Measurements from ENCODE around the gene GDI1. TPM values are rescaled to one million over a fixed set of nuclear protein-coding genes. Genes with fewer than 3 reads are reported as not detected.
A peak's percentile ranks its signal among the peaks of the same experiment; 100 is the strongest.
"Not testable (repeated sequence)": the region's sequence is repeated elsewhere in the genome, so short reads cannot be mapped to it uniquely, and the experiment has no call there.

The GDI1 gene
- 10 to 100 TPM; 66.3 to 68.4 TPM for total RNA-seq

DNA sequence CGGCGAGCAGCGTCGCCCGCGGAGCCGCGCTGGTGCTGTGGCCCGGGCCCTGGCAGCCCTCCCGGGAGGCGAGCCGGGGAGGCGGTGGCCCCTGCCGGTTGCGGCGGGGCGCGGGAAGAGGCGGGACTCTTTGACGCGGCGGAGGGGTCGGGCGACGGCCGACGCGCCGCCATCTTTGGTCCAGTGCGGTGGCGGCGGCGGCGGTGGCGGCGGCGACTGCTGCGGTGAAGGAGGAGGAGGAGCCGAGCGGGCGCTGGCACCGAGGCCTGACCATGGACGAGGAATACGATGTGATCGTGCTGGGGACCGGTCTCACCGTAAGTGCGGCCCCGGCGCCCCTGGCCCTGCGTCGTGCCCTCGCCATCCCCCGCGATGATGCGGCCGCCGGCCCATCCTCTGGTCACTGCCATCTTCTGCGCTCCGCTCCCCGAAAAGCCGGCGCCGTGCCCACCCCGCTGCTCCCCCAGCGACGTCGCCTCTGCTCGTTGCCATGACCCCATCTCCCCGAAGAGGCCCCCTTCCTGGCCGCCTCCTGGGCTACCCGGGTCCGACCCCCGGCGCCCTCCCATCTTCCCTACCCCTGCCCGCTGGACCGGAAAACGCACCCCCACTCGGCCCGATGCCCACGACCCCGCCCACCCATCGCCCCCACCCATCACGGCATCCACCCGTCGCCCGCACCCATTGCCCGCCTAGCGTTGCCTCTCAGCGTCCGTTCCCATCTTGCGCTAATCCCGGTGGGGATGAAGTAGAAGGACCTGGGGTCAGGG is at the start of gene GDI1:
GDI1 (plus strand) TSS at position 172 of the 770 bp plus-strand sequence; CDS start at position 273, 101 bp downstream.
- peak within 1 kb of the TSS; percentile 90 for H3K27ac Mint-ChIP-seq
- H3K27me3 Mint-ChIP-seq: no peaks in the 10 kb centered on the region
- no peaks in the 10 kb centered on the region for H3K9me3 Mint-ChIP-seq
- H3K36me3 Mint-ChIP-seq: peaks cover 5% of the 10 kb centered on the region
- peak within 1 kb of the TSS; percentile 86 for H3K4me3 Mint-ChIP-seq
- peaks cover 18% of the 10 kb centered on the region for H3K4me1 Mint-ChIP-seq
- peak; percentile 58 for DNase-seq

DNA sequence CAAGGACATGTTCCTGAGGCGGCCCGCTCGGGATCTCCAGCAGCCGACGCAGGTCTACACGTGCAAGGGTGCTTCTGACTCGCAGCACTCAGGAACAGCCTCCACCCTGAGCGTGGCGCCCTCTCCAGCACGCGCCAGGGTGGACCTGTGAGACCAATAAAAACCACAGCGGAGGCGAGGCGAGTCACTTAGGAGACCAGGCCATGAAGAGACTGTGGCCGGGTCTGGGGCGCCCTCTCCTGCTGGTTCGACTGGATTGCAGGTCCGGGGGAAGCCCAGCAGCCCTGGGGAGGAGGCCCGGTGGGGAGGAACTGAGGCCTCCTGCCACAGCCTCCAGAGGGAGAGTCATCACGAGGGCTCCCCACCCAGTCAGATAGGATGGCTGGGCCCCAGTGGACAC is 48.9 kb upstream of the GDI1 start:
- not testable (repeated sequence) for H3K4me3 Mint-ChIP-seq, H3K4me1 Mint-ChIP-seq, H3K9me3 Mint-ChIP-seq, H3K27me3 Mint-ChIP-seq, H3K36me3 Mint-ChIP-seq, H3K27ac Mint-ChIP-seq, DNase-seq

DNA sequence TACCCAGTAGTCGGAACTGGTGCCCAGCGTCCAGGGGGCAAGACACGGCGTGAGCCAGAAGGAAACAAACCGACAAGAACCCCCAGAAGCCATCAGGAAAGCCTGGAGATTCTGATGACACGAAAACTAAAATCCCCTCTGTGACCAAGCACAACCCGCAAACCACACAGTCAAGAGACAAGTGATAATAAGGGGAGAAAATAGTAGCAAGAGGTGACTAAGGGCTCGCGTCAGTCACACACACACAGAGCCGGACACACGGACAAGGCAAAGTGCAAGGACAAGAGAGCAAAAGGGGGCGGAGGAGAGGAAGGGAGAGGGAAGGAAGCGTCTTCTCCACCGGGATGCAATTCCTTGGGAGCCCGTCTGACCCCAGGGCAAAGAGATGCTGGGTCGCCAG is 48.3 kb upstream of the GDI1 start:
- not testable (repeated sequence) for DNase-seq, H3K4me1 Mint-ChIP-seq, H3K27me3 Mint-ChIP-seq, H3K4me3 Mint-ChIP-seq, H3K36me3 Mint-ChIP-seq, H3K27ac Mint-ChIP-seq, H3K9me3 Mint-ChIP-seq

DNA sequence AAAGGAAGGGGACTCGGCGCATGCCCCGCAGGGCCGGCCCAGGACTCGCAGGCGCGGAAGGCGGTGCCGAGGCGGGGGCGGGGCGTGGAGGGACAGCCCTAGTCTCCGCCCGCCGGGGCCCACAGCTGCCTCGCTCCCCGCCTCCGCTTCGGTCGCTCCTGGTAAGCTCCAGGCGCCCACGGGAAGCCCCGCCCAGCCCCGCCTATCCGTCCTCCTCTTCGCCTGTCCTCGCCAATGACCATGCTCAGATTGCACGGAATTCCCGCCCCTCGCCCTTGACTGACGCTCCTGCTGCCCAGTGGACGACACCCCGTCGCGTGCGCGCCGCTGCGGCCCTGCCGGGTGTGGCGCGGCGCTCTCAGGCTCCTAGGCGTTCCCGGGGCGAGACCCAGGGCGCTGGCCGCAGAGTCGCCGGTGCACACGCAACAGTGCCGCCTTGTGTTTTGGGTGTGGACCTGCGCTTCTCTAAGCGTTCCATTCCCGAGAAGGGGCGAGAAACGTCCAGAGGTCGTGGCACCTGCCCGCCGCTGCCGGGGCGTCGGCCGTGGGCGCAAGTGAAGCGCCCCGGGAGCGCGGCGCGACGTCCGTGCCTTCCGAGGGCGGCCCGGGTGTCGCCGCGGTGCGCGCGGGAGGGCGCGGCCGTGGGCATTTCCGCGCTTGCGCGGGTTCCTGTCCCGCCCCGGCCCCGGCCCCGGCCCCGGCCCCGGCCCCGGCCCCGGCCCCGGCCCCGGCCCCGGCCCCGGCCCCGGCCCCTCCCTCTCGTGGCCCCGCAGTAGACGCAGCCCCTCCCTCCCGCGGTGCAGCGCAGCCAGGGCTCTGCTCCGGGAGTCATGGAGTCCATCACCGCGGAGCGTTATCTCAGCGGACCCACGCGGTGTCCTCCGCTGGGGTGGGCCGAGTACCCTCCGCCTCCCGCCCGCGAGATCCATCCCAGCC is 46.9 kb upstream of the GDI1 start:
- DNase-seq, H3K4me3 Mint-ChIP-seq, H3K4me1 Mint-ChIP-seq, H3K27me3 Mint-ChIP-seq, H3K27ac Mint-ChIP-seq, H3K36me3 Mint-ChIP-seq, H3K9me3 Mint-ChIP-seq: not testable (repeated sequence)

DNA sequence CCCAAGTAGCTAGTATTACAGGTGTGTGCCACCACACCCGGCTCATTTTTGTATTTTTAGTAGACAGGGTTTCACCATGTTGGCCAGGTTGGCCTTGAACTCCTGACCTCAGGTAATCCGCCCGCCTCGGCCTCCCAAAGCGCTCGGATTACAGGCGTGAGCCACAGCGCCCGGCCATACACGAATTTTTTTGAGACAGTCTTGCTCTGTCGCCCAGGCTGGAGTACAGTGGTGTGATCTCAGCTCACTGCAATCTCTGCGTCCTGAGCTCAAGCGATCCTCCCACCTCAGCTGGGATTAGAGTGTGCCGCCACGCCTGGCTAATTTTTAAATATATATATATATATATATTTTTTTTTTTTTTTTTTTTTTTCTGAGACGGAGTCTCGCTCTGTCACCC is 40.6 kb upstream of the GDI1 start:
- peak overlapping the region; percentile 97 for H3K4me3 Mint-ChIP-seq
- DNase-seq, H3K27ac Mint-ChIP-seq, H3K9me3 Mint-ChIP-seq: not testable (repeated sequence)
- H3K4me1 Mint-ChIP-seq: peaks cover 18% of the 10 kb centered on the region
- peaks cover 30% of the 10 kb centered on the region for H3K36me3 Mint-ChIP-seq
- H3K27me3 Mint-ChIP-seq: peaks cover 17% of the 10 kb centered on the region

DNA sequence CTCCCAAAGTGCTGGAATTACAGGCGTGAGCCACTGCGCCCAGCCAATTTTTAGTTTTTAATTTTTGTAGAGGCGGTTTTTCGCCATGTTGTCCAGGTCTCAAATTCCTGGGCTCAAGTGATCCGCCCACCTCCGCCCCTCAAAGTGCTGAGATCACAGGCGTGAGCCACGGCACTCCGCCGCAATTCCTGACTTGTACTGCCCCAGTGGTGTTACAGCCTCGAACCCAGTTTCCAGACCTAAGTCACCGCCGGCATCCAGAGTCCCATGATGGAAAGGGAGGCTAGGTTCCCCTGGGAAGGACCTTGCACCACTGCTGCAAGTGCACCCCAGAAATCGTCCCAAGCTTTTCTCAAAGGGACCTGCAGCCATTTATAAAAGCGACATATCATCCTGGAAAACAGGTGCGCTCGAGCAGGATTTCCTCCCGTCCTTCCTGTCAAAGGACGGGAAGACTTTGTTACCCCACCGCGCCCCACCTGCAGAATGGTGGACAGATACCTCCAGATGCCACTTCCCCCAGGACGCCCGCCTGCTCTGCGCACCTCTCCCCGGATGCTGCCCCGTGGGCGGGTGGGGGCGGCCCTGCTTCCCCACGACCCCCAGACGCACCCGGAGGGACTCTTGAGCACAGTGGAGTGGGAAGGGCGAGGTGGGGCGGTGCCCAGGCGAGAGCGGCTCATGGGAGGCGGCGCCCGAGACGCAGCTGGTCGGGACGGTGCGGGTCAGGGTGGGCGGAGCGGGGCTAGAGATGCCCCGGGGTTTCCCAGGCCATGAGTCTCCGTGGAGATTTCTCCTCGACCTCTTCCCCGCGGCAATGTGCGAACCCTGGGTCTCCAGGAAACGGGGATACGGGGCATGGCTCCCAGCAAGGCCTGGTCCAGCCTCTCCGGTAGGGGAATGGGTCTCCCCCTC is 39.7 kb upstream of the GDI1 start:
- Mint-ChIP-seq H3K27me3 (peaks cover 17% of the 10 kb centered on the region), H3K9me3 (no peaks in the 10 kb centered on the region), H3K4me3 (peak overlapping the region; percentile 97), H3K4me1 (peaks cover 18% of the 10 kb centered on the region), H3K36me3 (peaks cover 30% of the 10 kb centered on the region), H3K27ac (peak overlapping the region; percentile 99)
- DNase-seq: peak; percentile 74

DNA sequence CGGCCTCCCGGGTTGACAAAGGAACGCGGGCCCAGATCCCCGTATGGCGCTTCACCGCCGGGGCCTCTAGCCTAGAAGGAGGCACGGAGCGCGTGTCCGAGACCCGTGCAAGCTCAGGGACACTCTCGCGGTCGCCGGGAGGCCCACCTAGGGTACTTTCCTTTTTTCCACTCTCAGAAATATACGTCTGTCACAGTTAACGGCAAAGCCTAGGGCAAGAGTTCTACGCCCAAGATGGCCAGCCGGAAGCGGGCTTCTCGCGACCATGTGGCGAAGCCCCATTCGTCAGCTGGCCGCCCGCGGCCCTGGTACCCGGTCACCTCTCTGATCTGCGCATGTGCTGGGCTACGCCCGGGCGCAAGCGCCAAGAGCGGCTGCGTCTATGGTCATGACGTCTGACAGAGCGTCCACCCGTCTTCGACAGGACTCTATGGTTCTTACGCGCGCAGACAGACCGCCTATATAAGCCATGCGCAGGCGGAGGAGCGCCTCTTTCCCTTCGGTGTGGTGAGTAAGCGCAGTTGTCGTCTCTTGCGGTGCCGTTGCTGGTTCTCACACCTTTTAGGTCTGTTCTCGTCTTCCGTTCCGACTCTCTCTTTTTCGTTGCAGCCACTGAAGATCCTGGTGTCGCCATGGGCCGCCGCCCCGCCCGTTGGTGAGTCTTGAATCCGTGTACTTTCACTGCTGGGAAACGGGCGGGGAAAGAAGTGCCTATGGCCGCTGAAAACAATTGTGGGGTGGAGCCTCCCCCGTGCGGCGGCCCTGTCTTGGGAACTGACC is 38.9 kb upstream of the GDI1 start, which contains the start of gene RPL10:
RPL10 (plus strand) TSS at position 490 of the 780 bp plus-strand sequence; CDS start at position 633, 143 bp downstream.
- peak; percentile 93 for DNase-seq
- Mint-ChIP-seq H3K4me1 (peaks cover 18% of the 10 kb centered on the region), H3K9me3 (no peaks in the 10 kb centered on the region), H3K27ac (peak within 1 kb of the TSS; percentile 99), H3K36me3 (peaks cover 30% of the 10 kb centered on the region), H3K27me3 (peaks cover 17% of the 10 kb centered on the region), H3K4me3 (peak within 1 kb of the TSS; percentile 97)

DNA sequence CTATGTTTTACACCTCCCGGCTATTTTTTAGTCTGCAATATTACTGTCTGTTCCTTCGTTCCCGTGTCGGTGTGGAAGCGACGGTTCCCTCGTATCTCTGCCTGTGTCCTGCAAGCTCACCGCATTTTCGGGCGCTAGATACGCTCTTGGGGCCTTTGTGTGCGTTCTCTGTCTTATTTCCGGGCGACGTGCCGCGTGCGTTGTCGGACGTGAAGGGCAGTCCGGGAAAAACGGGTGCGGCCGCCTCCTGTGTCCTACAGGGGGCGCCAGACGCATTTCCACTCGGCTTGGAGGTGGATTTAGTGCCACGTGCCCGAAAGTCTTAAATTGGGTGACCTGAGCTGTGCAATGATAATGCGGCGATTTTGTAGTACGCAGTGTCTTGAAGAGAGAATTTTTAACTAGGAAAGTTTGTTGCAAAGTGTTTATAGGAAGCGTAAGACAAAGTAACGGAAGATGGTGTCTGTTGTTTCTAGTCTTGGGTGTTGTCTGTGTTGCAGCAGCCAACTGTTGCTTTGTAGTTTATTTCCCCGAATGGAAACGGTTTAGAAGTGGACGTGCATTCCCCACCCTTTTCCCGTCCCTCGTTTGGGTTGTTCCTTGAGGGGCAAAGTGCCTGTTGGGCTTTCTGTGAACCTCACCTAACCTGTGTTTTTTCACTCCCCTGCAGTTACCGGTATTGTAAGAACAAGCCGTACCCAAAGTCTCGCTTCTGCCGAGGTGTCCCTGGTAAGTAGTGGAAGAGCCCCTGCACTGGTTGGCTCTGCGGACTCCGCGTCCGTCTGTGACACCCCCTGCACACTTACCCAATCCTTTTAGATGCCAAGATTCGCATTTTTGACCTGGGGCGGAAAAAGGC is 38.1 kb upstream of the GDI1 start:
- H3K4me3 Mint-ChIP-seq: peak overlapping the region; percentile 97
- H3K27me3 Mint-ChIP-seq: peaks cover 17% of the 10 kb centered on the region
- peak; percentile 73 for DNase-seq
- H3K27ac Mint-ChIP-seq: peak overlapping the region; percentile 99
- H3K9me3 Mint-ChIP-seq: no peaks in the 10 kb centered on the region
- peaks cover 18% of the 10 kb centered on the region for H3K4me1 Mint-ChIP-seq
- H3K36me3 Mint-ChIP-seq: peaks cover 30% of the 10 kb centered on the region

DNA sequence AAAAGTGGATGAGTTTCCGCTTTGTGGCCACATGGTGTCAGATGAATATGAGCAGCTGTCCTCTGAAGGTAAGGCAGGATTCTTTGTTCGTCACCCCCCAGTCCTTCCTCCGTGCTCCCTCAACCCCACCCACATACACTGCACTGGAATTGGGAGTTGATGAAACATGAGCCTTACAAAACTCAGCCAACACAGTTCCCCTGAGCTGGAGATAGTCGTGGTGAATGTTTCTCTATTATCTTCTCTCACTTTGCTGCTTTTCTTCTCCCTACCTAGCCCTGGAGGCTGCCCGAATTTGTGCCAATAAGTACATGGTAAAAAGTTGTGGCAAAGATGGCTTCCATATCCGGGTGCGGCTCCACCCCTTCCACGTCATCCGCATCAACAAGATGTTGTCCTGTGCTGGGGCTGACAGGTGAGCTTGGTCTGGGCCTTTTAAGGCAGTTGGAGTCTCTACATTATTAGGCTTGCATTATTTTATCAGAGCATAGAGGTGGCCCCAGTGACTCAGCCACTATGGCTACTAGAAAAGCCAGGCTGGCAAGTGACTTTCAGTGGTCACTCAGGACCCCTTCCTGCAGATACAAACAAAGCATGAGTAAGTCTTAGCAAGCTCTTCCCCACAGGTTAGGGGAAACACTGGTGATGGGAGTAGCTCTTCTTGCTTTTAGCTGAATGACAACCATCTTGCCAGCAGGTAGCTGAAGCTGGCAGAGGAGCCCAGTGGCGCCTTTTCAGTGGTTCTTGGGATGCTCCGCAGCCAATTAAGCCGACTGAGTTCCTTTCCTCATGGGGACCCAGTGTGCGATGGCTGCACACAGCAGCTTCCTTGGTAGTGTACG is 37.2 kb upstream of the GDI1 start:
- Mint-ChIP-seq H3K27ac (peak overlapping the region; percentile 99), H3K4me3 (peak overlapping the region; percentile 97), H3K36me3 (peaks cover 30% of the 10 kb centered on the region), H3K27me3 (peaks cover 17% of the 10 kb centered on the region), H3K4me1 (peaks cover 18% of the 10 kb centered on the region), H3K9me3 (no peaks in the 10 kb centered on the region)
- DNase-seq: no peak

DNA sequence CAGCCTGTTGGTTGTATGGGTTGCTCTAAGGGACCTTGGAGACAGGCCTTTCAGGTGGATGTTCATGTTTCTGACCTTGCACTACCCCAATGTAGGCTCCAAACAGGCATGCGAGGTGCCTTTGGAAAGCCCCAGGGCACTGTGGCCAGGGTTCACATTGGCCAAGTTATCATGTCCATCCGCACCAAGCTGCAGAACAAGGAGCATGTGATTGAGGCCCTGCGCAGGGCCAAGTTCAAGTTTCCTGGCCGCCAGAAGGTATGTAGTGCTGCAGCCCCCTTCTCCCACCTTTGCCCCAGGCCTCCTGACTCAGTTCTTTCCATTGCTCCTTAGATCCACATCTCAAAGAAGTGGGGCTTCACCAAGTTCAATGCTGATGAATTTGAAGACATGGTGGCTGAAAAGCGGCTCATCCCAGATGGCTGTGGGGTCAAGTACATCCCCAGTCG is 36.6 kb upstream of the GDI1 start:
- peak overlapping the region; percentile 97 for H3K4me3 Mint-ChIP-seq
- DNase-seq, H3K9me3 Mint-ChIP-seq: not testable (repeated sequence)
- H3K36me3 Mint-ChIP-seq: peaks cover 30% of the 10 kb centered on the region
- H3K27me3 Mint-ChIP-seq: peaks cover 17% of the 10 kb centered on the region
- H3K27ac Mint-ChIP-seq: peak overlapping the region; percentile 99
- H3K4me1 Mint-ChIP-seq: peaks cover 18% of the 10 kb centered on the region

DNA sequence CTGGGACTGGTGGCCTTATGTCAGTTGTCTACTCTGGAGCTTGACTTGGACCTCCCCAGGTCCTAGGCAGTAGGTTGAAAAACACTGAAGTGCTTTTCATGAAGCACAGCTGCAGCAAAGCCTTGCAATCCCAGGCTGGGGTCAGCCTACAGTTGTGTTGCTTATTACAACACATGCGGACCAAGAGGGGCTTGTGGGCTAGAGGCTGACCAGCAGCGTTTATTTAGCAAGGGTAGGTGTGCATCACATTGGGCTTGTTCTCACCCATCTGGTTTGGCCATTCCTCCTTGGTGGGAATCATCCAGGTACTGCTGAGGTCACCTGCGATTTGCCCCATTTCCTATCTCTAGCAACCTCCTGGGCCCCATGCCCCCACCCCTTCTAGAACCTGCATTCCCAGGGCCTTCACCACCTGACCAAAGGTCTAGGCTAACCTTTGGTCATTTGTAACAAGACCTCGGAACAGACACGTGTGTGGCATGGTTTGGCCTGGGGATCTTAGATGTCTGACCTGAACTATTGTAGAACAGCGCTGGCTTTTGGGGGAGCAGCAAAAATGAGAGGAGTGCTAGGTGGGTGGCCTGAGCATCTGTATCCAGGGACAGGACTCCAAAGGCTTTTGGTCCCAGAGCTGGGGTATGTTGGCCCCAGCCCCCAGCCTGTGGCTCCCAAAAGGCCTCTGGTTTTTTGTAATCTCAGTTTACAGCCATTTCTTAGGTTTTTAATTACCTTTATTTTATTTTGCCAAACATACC is 35.7 kb upstream of the GDI1 start:
- Mint-ChIP-seq H3K36me3 (peaks cover 30% of the 10 kb centered on the region), H3K9me3 (no peaks in the 10 kb centered on the region), H3K27me3 (peaks cover 17% of the 10 kb centered on the region), H3K4me1 (peaks cover 18% of the 10 kb centered on the region), H3K27ac (peak overlapping the region; percentile 83), H3K4me3 (peak overlapping the region; percentile 97)
- no peak for DNase-seq

Data from activated naive CD8-positive, alpha-beta T cell treated with anti-CD3 and anti-CD28 coated beads for 36 hours (primary cell).